Fibroblast of mammary gland (primary cell): ENCODE results near the gene ST6GAL2.

Experiments used
- DNase-seq: peaks from one replicate; pipeline ENCODE4 v3.0.0-alpha.2; 2010; ENCODE audit warnings: low read depth
- H3K4me3 ChIP-seq: 2 replicates; pipeline ENCODE4 v1.5.1; 2011; ENCODE audit warnings: low read depth, mild to moderate bottlenecking, low read length, moderate library complexity; ENCODE audit not compliant: control insufficient read depth
- CTCF ChIP-seq: conservative IDR thresholded peaks from 2 replicates; pipeline ENCODE4 v1.5.1; 2011; ENCODE audit warnings: low read depth, low read length, inconsistent platforms; ENCODE audit not compliant: control insufficient read depth, insufficient read depth

ST6GAL2 gene

DNA sequence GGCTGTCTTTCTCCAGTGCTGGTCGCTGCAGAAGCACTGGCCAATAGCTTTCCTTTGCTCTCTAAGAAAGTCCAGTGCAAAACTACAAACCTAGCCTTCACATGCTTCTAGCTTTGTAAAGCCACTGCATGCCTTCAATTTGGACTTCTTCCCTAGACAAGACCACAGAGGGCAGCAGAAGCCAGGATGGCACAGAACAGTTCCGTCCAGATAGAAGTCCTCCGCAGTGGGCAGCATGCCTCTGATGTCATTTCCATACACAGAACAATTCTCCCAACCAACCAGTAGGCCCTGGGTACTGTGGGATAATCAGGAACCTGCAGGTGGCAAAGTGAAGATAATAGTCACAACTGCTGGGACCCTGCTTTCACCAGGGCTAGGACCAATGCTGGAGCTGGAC is 3.3 kb downstream of the ST6GAL2 start:
- no peak for DNase-seq
- no peak overlapping the region for H3K4me3 ChIP-seq
- no peak for TF ChIP-seq CTCF

DNA sequence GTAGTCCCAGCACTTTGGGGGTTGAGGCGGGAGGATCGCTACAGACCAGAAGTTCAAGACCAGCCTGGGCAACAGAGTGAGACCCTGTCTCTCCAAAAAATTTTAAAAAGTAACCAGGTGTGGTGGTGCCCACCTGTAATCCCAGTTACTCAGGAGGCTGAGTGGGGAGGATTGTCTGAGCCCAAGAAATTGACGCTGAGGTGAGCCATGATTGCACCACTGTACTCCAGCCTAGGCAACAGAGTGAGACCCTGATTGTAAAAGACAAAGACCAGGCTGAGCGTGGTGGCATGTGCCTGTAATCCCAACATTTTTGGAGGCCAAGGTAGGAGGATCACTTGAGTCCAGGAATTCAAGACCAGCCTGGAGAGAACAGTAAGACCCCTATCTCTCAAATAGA is 7.8 kb downstream of the ST6GAL2 start:
- H3K4me3 ChIP-seq: no peak overlapping the region
- no peak for TF ChIP-seq CTCF
- DNase-seq: no peak

GRCh38 chr2:106876699-106877098 is 9.3 kb downstream of the ST6GAL2 start:
- no peak for TF ChIP-seq CTCF
- H3K4me3 ChIP-seq: no peak overlapping the region
- DNase-seq: no peak

DNA sequence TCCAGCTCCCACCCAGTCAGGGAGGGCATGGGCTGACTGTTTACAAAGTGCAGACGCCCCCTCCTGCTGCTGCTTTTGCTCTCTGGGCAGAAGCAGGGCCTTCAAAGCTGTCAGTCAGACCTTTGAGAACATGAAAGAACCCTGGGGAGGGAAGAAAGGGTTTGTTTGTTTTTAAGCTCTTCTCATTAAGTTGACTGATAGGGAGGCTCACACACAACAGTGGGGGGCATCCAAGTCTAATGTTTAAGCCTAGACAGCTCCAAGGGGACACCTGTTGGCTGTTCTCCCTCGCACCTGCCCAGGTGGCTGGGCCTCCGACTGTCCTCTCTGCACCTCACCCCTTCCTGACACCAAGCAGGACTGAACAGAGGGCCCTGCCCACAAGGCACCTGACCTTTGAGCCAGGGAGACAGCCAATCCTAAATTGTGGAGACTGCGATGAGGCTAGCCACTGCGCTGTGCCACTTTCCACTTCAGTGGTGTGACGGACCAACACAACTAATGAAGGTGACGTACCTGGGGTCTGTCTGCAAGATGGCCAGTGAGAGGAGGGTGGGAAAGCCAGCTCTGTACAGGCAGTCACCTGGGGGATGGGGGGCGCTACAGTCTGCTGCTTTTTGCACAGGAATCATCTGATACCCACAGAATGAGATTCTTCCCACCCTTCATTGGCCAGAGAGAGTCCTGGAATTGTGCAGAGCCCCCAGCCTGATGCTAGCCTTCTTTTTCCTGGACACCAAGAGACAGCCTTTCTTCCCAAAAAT is 16.3 kb downstream of the ST6GAL2 start:
- no peak for DNase-seq
- H3K4me3 ChIP-seq: no peak overlapping the region
- no peak for TF ChIP-seq CTCF

- peak; percentile 22 for TF ChIP-seq CTCF
Observed at GRCh38 chr2:106868275-106868674, 17.7 kb downstream of the ST6GAL2 start.

DNA sequence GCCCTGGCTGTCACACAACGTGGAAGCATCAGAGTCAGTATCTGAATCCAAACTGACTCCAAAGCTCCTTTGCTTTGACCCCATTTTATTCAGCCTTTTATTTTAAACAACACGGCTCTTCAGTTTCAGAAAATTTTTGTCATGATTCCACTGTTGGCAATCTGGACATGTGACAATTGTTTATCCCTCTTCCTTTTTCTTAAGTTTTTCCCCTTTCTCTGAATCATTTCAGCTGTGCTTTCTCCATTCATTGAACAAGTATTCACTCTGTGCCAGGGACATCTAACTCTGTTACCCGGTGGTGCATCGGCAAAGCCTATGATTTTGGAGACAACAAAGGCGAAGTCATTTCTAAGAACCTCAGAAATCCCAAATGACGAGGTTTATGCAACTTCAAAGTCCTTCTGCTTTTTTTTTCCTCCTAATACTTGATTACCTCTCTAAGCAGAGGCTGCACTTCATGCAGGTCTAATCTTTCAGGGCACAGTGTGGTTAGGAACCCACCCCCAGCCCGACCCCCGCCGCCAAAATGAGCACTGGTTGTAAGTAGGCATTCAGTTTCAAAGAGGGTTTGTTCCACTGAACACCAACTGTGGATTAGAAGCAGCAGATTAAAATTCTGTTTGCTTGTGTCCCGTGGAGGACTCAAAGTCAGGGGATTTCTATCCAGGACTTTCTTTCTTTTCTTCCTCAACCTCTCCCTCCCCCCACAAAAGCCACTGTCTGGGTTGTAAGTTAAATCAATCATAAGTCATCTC is 18.6 kb downstream of the ST6GAL2 start:
- no peak for TF ChIP-seq CTCF
- DNase-seq: no peak
- no peak overlapping the region for H3K4me3 ChIP-seq

More at GRCh38 chr2:106868275-106868674, 17.7 kb downstream of the ST6GAL2 start:
- DNase-seq: no peak
- H3K4me3 ChIP-seq: no peak overlapping the region
